Caco-2 (cell line): ENCODE measurements around the gene VAMP8. TPM values are rescaled to one million over a fixed set of nuclear protein-coding genes. Genes with fewer than 3 reads are reported as not detected.

Experiments used
- BruUV-seq: library from RNA; stranded (reverse); fragments of 400-500 nt; replicated peaks from 2 replicates; lab custom pipeline; 2021; lab: Mats Ljungman, UMichigan
- CTCF ChIA-PET: fragments of 300-600 bp; sonication (Branson Sonifier 250); formaldehyde crosslinking; loops from one replicate; lab custom pipeline; 2022; ENCODE audit warnings: antibody characterized with exemption; lab: Charles Lee
- POLR2A ChIA-PET: fragments of 300-600 bp; sonication (Branson Sonifier 250); formaldehyde crosslinking; loops from one replicate; lab custom pipeline; 2022; ENCODE audit warnings: antibody characterized with exemption; lab: Charles Lee
- DNase-seq, 2 experiments: peaks; one replicate each; pipeline versions ENCODE4 v3.0.0 to v3.0.0-alpha.2; 2020 to 2022
- H3K27me3 ChIP-seq: replicated peaks from 2 replicates; pipeline ENCODE4 v1.6.0; 2011; ENCODE audit warnings: low read length; ENCODE audit not compliant: control insufficient read depth, insufficient read depth
- H3K36me3 ChIP-seq: 2 replicates; pipeline ENCODE4 v1.5.1; 2011; ENCODE audit warnings: low read length; ENCODE audit not compliant: control insufficient read depth, insufficient read depth
- H3K4me1 ChIP-seq: fragments of 250-450 bp; sonication (Bioruptor Pico); 2 replicates; pipeline ENCODE4 v1.5.1; 2020; ENCODE audit warnings: mild to moderate bottlenecking
- H3K4me3 ChIP-seq: 2 replicates; pipeline ENCODE4 v1.5.1; 2011; ENCODE audit warnings: low read depth, mild to moderate bottlenecking, control low read depth, low read length
- H3K9me3 ChIP-seq: fragments of 250-450 bp; sonication (Bioruptor Pico); 2 replicates; pipeline ENCODE4 v1.5.1; 2020; ENCODE audit warnings: mild to moderate bottlenecking, moderate library complexity
- H3K27ac Mint-ChIP-seq: one replicate; pipeline ENCODE4 v1.8.0; 2022; ENCODE audit warnings: mixed read lengths; ENCODE audit not compliant: unreplicated experiment
- H3K27me3 Mint-ChIP-seq: one replicate; pipeline ENCODE4 v1.8.0; 2022; ENCODE audit warnings: mixed read lengths; ENCODE audit not compliant: insufficient read depth, unreplicated experiment
- H3K36me3 Mint-ChIP-seq: one replicate; pipeline ENCODE4 v1.8.0; 2022; ENCODE audit warnings: mild to moderate bottlenecking, mixed read lengths; ENCODE audit not compliant: insufficient read depth, unreplicated experiment
- H3K4me1 Mint-ChIP-seq: one replicate; pipeline ENCODE4 v1.8.0; 2022; ENCODE audit warnings: low read depth, mixed read lengths; ENCODE audit not compliant: unreplicated experiment
- H3K4me3 Mint-ChIP-seq: one replicate; pipeline ENCODE4 v1.8.0; 2022; ENCODE audit warnings: mild to moderate bottlenecking, moderate library complexity, mixed read lengths; ENCODE audit not compliant: unreplicated experiment
- H3K9me3 Mint-ChIP-seq: one replicate; pipeline ENCODE4 v1.8.0; 2022; ENCODE audit warnings: mixed read lengths; ENCODE audit not compliant: unreplicated experiment
- intact Hi-C: fragments of 100-400 bp; cut with micrococcal nuclease; formaldehyde crosslinking; loops from one replicate; pipeline ENCODE4 v1.10.0; 2022; ENCODE audit not compliant: unreplicated experiment
- total RNA-seq: library from RNA; stranded (reverse); gene quantifications from 2 replicates; pipeline ENCODE4 v1.2.3, GENCODE V29; 2022
- TF ChIP-seq, protein P1 (sequence below), 2 experiments: fragments of 200-600 bp in 1 of 2; IDR thresholded peaks; 1 replicate in 1 of 2; 2 replicates in 1 of 2; pipeline versions ENCODE4 v1.5.1 to v1.8.0; 2011 to 2022; ENCODE audit warnings: antibody characterized with exemption in 1 of 2, control low read depth in 1 of 2, inconsistent platforms in 1 of 2, low read depth in 1 of 2, low read length in 1 of 2, mild to moderate bottlenecking in 1 of 2, moderate library complexity in 1 of 2; ENCODE audit not compliant: insufficient read depth in 1 of 2, severe bottlenecking in 1 of 2, unreplicated experiment in 1 of 2

The VAMP8 gene
- total RNA-seq, 1 experiment from 2014 or later: 85.5 TPM

GRCh38 chr2:85619617-85620016, 42.2 kb downstream of the VAMP8 start:
- no peaks in the 10 kb centered on the region for H3K9me3 ChIP-seq
- H3K4me1 ChIP-seq: peaks cover 5% of the 10 kb centered on the region; the same call in 1 of the 2 replicates
- no peak overlapping the region for H3K4me3 ChIP-seq
- H3K27me3 ChIP-seq: no peaks in the 10 kb centered on the region
- TF ChIP-seq, protein P1, sequence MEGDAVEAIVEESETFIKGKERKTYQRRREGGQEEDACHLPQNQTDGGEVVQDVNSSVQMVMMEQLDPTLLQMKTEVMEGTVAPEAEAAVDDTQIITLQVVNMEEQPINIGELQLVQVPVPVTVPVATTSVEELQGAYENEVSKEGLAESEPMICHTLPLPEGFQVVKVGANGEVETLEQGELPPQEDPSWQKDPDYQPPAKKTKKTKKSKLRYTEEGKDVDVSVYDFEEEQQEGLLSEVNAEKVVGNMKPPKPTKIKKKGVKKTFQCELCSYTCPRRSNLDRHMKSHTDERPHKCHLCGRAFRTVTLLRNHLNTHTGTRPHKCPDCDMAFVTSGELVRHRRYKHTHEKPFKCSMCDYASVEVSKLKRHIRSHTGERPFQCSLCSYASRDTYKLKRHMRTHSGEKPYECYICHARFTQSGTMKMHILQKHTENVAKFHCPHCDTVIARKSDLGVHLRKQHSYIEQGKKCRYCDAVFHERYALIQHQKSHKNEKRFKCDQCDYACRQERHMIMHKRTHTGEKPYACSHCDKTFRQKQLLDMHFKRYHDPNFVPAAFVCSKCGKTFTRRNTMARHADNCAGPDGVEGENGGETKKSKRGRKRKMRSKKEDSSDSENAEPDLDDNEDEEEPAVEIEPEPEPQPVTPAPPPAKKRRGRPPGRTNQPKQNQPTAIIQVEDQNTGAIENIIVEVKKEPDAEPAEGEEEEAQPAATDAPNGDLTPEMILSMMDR (IDR thresholded peaks at IDR 0.05; ENCODE audit: insufficient read depth in 1 of 2, low read depth in 1 of 2, low read length in 1 of 2, severe bottlenecking in 1 of 2, unreplicated experiment in 1 of 2): no peak
- Mint-ChIP-seq H3K27me3 (no peaks in the 10 kb centered on the region), H3K36me3 (peaks cover 63% of the 10 kb centered on the region), H3K4me1 (no peaks in the 10 kb centered on the region), H3K4me3 (no peak overlapping the region), H3K27ac (no peak overlapping the region), H3K9me3 (no peaks in the 10 kb centered on the region)
- BruUV-seq: no TSS peak
- intact Hi-C loops: no loop called here
- DNase-seq: no peak
- ChIA-PET CTCF (no interaction called here), POLR2A (no interaction called here)
- peaks cover 6% of the 10 kb centered on the region for H3K36me3 ChIP-seq

- Histone ChIP-seq H3K36me3 (peaks cover 6% of the 10 kb centered on the region), H3K9me3 (no peaks in the 10 kb centered on the region), H3K27me3 (no peaks in the 10 kb centered on the region), H3K4me3 (no peak overlapping the region), H3K4me1 (peaks cover 5% of the 10 kb centered on the region; the same call in 1 of the 2 replicates)
- CTCF ChIA-PET: no interaction called here
- no peak overlapping the region for H3K27ac Mint-ChIP-seq
- H3K27me3 Mint-ChIP-seq: no peaks in the 10 kb centered on the region
- no TSS peak for BruUV-seq
- intact Hi-C loops: no loop called here
- H3K9me3 Mint-ChIP-seq: no peaks in the 10 kb centered on the region
- POLR2A ChIA-PET: interaction anchor here (0.6 kb wide), 1 partner anchor 18 kb away, joined by 3 read pairs; no protein-coding TSS in a partner anchor
- no peak for DNase-seq
- H3K4me1 Mint-ChIP-seq: no peaks in the 10 kb centered on the region
- H3K4me3 Mint-ChIP-seq: no peak overlapping the region
- peaks cover 72% of the 10 kb centered on the region for H3K36me3 Mint-ChIP-seq
- TF ChIP-seq, protein P1 (IDR thresholded peaks at IDR 0.05; ENCODE audit: insufficient read depth in 1 of 2, low read depth in 1 of 2, low read length in 1 of 2, severe bottlenecking in 1 of 2, unreplicated experiment in 1 of 2): no peak
These were observed 44.0 kb downstream of the VAMP8 start for GRCh38 chr2:85621338-85621737.

- H3K27me3 ChIP-seq: no peaks in the 10 kb centered on the region
- H3K4me1 Mint-ChIP-seq: no peaks in the 10 kb centered on the region
- TF ChIP-seq, protein P1 (IDR thresholded peaks at IDR 0.05; ENCODE audit: insufficient read depth in 1 of 2, low read depth in 1 of 2, low read length in 1 of 2, severe bottlenecking in 1 of 2, unreplicated experiment in 1 of 2): no peak
- no peaks in the 10 kb centered on the region for H3K9me3 Mint-ChIP-seq
- H3K4me1 ChIP-seq: no peaks in the 10 kb centered on the region
- no peaks in the 10 kb centered on the region for H3K27me3 Mint-ChIP-seq
- H3K36me3 ChIP-seq: peaks cover 4% of the 10 kb centered on the region
- no peak overlapping the region for H3K4me3 ChIP-seq
- ChIA-PET POLR2A (no interaction called here), CTCF (interaction anchor here (0.9 kb wide), 1 partner anchor 14 kb away, joined by 3 read pairs; no protein-coding TSS in a partner anchor)
- no peak for DNase-seq
- H3K27ac Mint-ChIP-seq: no peak overlapping the region
- intact Hi-C loops: no loop called here
- BruUV-seq: no TSS peak
- no peak overlapping the region for H3K4me3 Mint-ChIP-seq
- H3K36me3 Mint-ChIP-seq: peaks cover 78% of the 10 kb centered on the region
- no peaks in the 10 kb centered on the region for H3K9me3 ChIP-seq
These were observed 46.6 kb downstream of the VAMP8 start for GRCh38 chr2:85623991-85624390.
